Measurements from ENCODE around the gene CBX5. TPM values are rescaled to one million over a fixed set of nuclear protein-coding genes. Genes with fewer than 3 reads are reported as not detected.
"Not testable (repeated sequence)": the region's sequence is repeated elsewhere in the genome, so short reads cannot be mapped to it uniquely, and the experiment has no call there.

Gene CBX5
- total and polyA plus RNA-seq, 2 donors (not counting 1 experiment from before 2014, with no cell fraction given): 27.7 to 64.0 TPM

DNA sequence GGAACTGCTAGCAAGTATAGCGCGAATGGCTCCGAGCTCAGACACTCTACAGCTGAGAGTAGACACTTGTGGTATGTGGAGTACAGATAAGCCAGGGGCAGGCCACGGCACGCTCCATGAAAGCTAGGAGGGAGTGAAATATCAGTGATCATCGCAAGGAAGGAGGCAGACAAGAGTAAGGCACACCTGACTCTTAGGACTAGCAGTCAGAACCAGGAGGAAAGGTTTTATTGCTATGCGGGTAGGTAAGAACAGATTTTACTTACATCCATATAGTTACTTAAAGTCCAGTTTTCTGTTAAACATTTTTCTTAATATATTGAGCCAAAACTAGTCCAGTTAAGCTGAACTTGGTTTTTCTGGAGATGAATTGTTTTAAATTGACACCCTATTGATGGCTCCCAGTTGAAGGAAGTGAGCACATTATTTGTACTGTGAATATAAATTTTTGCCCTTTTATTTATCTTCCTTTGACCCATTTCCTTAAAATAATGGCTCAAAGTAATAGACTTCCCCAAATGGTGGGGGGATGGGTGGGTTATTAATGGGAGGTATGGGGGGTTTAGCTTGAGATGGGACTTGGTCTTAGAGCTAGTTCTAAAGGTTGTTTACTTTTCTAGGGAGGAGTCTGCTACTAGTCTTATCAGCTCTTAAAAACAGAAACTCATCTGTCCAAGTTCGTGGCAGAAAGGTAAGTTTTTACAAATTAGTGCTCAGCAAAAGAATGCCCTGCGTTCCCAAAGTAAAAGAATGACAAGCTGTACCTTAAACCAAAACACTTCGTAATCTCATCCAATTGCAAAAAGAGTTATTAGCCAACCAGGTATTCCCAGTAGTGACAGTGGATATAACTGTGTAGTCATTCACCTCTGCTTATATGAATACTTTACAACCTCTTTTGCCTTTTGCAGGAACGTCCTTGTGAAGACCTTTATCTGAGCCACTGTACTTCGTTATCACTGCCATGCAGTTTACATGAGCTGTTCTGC, 6.4 kb upstream of the CBX5 start:
- Histone ChIP-seq H4K20me1 (ENCODE audit: control insufficient read depth, extremely low read depth, insufficient read depth, low read length) (peaks cover 3% of the 10 kb centered on the region), H3K4me2 (ENCODE audit: extremely low read depth, insufficient read depth, low read length) (peak overlapping the region; percentile 4), H3K4me3 (replicated peaks in 1 of 4; ENCODE audit: control extremely low read depth in 1 of 4, insufficient read depth in 1 of 4, low read depth in 3 of 4, low read length in 4 of 4) (peak overlapping the region in 1 of 4 experiments; percentile 3), H3K27ac (ENCODE audit: insufficient read depth, low read length) (no peak overlapping the region), H3K4me1 (ENCODE audit: control insufficient read depth, extremely low read depth, insufficient read depth, low read length) (peaks cover 8% of the 10 kb centered on the region), H2AFZ (ENCODE audit: low read length) (no peak overlapping the region), H3K9me3 (ENCODE audit: control insufficient read depth, insufficient read depth, low read depth, low read length) (no peaks in the 10 kb centered on the region), H3K36me3 (ENCODE audit: control insufficient read depth, insufficient read depth, low read length) (peaks cover 12% of the 10 kb centered on the region), H3K9ac (ENCODE audit: insufficient read depth, low read length) (no peak overlapping the region), H3K27me3 (ENCODE audit: control insufficient read depth, insufficient read depth, low read length) (no peaks in the 10 kb centered on the region), H3K79me2 (ENCODE audit: control insufficient read depth, insufficient read depth, low read length) (peaks cover 37% of the 10 kb centered on the region)
- DNase-seq (ENCODE audit: low read depth in 2 of 2): no peak
- TF ChIP-seq, protein P1, sequence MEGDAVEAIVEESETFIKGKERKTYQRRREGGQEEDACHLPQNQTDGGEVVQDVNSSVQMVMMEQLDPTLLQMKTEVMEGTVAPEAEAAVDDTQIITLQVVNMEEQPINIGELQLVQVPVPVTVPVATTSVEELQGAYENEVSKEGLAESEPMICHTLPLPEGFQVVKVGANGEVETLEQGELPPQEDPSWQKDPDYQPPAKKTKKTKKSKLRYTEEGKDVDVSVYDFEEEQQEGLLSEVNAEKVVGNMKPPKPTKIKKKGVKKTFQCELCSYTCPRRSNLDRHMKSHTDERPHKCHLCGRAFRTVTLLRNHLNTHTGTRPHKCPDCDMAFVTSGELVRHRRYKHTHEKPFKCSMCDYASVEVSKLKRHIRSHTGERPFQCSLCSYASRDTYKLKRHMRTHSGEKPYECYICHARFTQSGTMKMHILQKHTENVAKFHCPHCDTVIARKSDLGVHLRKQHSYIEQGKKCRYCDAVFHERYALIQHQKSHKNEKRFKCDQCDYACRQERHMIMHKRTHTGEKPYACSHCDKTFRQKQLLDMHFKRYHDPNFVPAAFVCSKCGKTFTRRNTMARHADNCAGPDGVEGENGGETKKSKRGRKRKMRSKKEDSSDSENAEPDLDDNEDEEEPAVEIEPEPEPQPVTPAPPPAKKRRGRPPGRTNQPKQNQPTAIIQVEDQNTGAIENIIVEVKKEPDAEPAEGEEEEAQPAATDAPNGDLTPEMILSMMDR (conservative IDR thresholded peaks at IDR 0.05 in 1 of 2, IDR thresholded peaks at IDR 0.05 in 1 of 2; ENCODE audit: low read depth in 1 of 2, low read length in 2 of 2): no peak
- TF ChIP-seq EZH2 (IDR thresholded peaks at IDR 0.05; ENCODE audit: low read length, missing control alignments): no peak

DNA sequence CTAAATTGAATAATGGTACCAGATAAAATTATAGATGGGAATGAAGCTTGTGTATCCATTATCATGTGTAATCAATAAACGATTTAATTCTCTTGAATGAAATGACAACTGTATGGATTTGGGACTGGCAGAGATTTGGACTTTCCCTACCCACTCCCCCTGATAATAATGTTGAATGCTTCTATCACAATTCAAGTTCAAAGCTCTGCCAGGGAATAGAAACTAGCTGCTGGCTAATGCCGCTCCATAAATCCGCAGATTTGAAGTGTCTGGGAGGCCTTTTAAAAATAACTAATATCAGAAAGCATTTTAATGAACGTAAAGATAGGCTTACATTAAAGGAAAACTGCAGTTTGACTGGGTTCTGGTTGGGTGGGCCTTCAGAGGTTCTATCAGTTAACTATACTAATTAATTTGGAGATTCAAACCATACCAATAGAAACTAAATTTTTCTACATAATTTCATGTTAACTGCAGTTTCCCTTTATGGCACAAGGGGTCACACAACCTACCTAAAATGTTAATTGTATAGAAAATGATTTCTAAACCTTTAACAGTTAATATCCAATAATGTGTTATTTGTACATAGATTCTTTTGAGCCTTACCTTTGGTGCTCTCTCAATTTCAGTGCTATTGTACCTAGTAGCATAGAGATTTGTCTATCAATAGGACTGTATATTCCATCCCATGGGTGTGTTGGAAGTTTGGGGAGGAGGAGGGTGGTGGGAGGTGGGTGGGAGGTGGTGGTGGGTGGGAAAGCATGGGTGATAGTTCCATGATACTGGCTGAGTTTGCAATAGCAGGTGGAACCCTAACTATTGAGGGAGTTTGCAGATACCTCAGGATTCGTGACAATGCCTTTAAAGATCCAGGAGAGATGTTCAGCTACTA, 5.5 kb upstream of the CBX5 start:
- Histone ChIP-seq H3K9ac (ENCODE audit: insufficient read depth, low read length) (no peak overlapping the region), H3K27me3 (ENCODE audit: control insufficient read depth, insufficient read depth, low read length) (no peaks in the 10 kb centered on the region), H4K20me1 (ENCODE audit: control insufficient read depth, extremely low read depth, insufficient read depth, low read length) (peaks cover 3% of the 10 kb centered on the region), H3K36me3 (ENCODE audit: control insufficient read depth, insufficient read depth, low read length) (peaks cover 15% of the 10 kb centered on the region), H3K4me2 (ENCODE audit: extremely low read depth, insufficient read depth, low read length) (peak overlapping the region; percentile 44), H3K4me1 (ENCODE audit: control insufficient read depth, extremely low read depth, insufficient read depth, low read length) (peaks cover 8% of the 10 kb centered on the region), H3K27ac (ENCODE audit: insufficient read depth, low read length) (no peak overlapping the region), H3K4me3 (replicated peaks in 1 of 4; ENCODE audit: control extremely low read depth in 1 of 4, insufficient read depth in 1 of 4, low read depth in 3 of 4, low read length in 4 of 4) (peak overlapping the region in 3 of 4 experiments; percentile 8 to 44 (median 11)), H3K9me3 (ENCODE audit: control insufficient read depth, insufficient read depth, low read depth, low read length) (no peaks in the 10 kb centered on the region), H3K79me2 (ENCODE audit: control insufficient read depth, insufficient read depth, low read length) (peaks cover 45% of the 10 kb centered on the region), H2AFZ (ENCODE audit: low read length) (no peak overlapping the region)
- TF ChIP-seq, protein P1 (conservative IDR thresholded peaks at IDR 0.05 in 1 of 2, IDR thresholded peaks at IDR 0.05 in 1 of 2; ENCODE audit: low read depth in 1 of 2, low read length in 2 of 2): peak in 1 of 2 donors; percentile 46
- TF ChIP-seq EZH2 (IDR thresholded peaks at IDR 0.05; ENCODE audit: low read length, missing control alignments): no peak
- DNase-seq (ENCODE audit: low read depth in 2 of 2): no peak

DNA sequence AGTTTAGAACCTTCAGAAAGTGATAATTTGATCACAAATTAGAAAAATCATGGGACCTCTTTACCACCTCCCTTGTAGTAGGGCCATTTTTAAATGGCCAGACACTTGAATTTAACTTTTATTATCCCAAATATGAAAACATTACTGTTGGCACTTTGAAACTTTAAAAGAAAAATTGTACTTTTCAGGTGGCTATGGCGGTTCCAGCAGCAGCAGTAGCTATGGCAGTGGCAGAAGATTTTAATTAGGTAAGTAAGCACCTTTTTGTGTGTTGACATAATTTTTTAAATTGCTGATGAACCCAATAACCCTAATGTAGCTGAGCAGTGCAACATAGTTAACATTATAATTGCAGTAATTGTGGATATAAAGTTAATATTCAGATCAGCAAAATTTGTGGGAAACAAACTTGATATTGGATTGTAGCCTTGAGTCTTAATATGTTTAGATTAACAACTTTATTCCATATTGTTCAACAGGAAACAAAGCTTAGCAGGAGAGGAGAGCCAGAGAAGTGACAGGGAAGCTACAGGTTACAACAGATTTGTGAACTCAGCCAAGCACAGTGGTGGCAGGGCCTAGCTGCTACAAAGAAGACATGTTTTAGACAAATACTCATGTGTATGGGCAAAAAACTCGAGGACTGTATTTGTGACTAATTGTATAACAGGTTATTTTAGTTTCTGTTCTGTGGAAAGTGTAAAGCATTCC, 4.3 kb upstream of the CBX5 start:
- H4K20me1 ChIP-seq (ENCODE audit: control insufficient read depth, extremely low read depth, insufficient read depth, low read length); H3K4me1 ChIP-seq (ENCODE audit: control insufficient read depth, extremely low read depth, insufficient read depth, low read length); H3K9ac ChIP-seq (ENCODE audit: insufficient read depth, low read length); H3K27ac ChIP-seq (ENCODE audit: insufficient read depth, low read length); H2AFZ ChIP-seq (ENCODE audit: low read length); DNase-seq (ENCODE audit: low read depth in 2 of 2); H3K9me3 ChIP-seq (ENCODE audit: control insufficient read depth, insufficient read depth, low read depth, low read length); H3K27me3 ChIP-seq (ENCODE audit: control insufficient read depth, insufficient read depth, low read length): not testable (repeated sequence)
- peaks cover 46% of the 10 kb centered on the region for H3K79me2 ChIP-seq (ENCODE audit: control insufficient read depth, insufficient read depth, low read length)
- peaks cover 15% of the 10 kb centered on the region for H3K36me3 ChIP-seq (ENCODE audit: control insufficient read depth, insufficient read depth, low read length)
- peak overlapping the region; percentile 81 to 99 (median 94) for H3K4me3 ChIP-seq (replicated peaks in 1 of 4; ENCODE audit: control extremely low read depth in 1 of 4, insufficient read depth in 1 of 4, low read depth in 3 of 4, low read length in 4 of 4)
- peak overlapping the region; percentile 85 for H3K4me2 ChIP-seq (ENCODE audit: extremely low read depth, insufficient read depth, low read length)
